Activated CD4-positive, alpha-beta T cell treated with anti-CD3 and anti-CD28 coated beads, Interleukin-2, amount 10 ng/mL, durations not matched to agents 7 days and 5 days (primary cell): ENCODE measurements around the gene RAD23A. TPM values are rescaled to one million over a fixed set of nuclear protein-coding genes. Genes with fewer than 3 reads are reported as not detected.

Experiments
- CTCF ChIA-PET: fragments of 350-600 bp; sonication (Branson Sonifier 250); formaldehyde crosslinking; loops from one replicate; lab custom pipeline; 2021; ENCODE audit warnings: antibody characterized with exemption; lab: Charles Lee
- POLR2A ChIA-PET: fragments of 350-600 bp; sonication (Branson Sonifier 250); formaldehyde crosslinking; loops from one replicate; lab custom pipeline; 2021; ENCODE audit warnings: antibody characterized with exemption; lab: Charles Lee
- DNase-seq: peaks from one replicate; pipeline ENCODE4 v3.0.0-alpha.2; 2020
- H3K27ac Mint-ChIP-seq: one replicate; pipeline ENCODE4 v1.8.0; 2021; ENCODE audit warnings: mild to moderate bottlenecking, moderate library complexity, mixed read lengths
- H3K27me3 Mint-ChIP-seq: one replicate; pipeline ENCODE4 v1.8.0; 2021; ENCODE audit warnings: mixed read lengths
- H3K36me3 Mint-ChIP-seq: one replicate; pipeline ENCODE4 v1.8.0; 2021; ENCODE audit warnings: low read depth, mixed read lengths
- H3K4me1 Mint-ChIP-seq: one replicate; pipeline ENCODE4 v1.8.0; 2021; ENCODE audit warnings: mixed read lengths
- H3K4me3 Mint-ChIP-seq: one replicate; pipeline ENCODE4 v1.8.0; 2021; ENCODE audit warnings: mild to moderate bottlenecking, moderate library complexity, mixed read lengths
- H3K9me3 Mint-ChIP-seq: one replicate; pipeline ENCODE4 v1.8.0; 2021; ENCODE audit warnings: mixed read lengths
- total RNA-seq, 2 experiments: library from RNA; stranded (reverse); gene quantifications; one replicate each; pipeline ENCODE4 v1.2.3, GENCODE V29; 2021

RAD23A gene
- total RNA-seq, 2 experiments from 2014 or later = 120 to 131 TPM

DNA sequence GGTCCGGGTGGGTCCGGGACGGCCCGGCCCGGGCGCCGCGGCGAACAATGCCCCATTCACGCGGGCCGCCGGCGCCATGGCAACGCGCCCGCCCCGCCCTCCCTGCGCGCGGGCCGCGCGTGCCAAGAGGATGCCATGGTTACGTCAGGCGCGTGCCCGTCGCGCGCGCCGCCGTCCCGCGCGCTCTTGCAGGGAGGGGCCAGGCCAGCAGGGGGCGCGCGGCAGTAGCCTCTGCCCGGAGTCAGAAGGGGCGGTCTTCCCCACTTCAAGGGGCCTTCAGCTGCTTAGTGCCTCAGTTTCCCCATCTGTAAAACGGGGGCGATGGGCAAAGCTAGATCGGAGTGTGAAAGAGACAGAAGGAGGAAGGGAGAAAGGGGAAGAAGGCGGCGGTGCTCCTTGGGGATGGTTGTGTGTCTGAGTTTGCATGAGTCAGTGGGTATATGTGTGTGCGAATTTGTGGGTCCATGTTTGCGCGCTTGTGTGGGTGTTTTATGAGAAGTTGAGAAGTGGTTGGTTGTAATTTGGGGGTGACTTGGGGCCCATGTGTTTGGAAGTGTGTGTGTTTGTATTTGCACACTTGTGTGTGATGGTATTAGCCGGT, 38.0 kb downstream of the RAD23A start:
- Mint-ChIP-seq H3K27ac (no peak overlapping the region), H3K4me1 (no peaks in the 10 kb centered on the region), H3K4me3 (no peak overlapping the region), H3K27me3 (no peaks in the 10 kb centered on the region), H3K36me3 (no peaks in the 10 kb centered on the region), H3K9me3 (no peaks in the 10 kb centered on the region)
- ChIA-PET CTCF (interaction anchor here (0.5 to 10.8 kb wide), 5 partner anchors 17 to 166 kb away, joined by 3 to 98 read pairs (median 3); partner anchors contain the start of gene DAND5), POLR2A (interaction anchor here (0.5 kb wide), 1 partner anchor 12 kb away, joined by 4 read pairs; no protein-coding TSS in a partner anchor)
- DNase-seq = peak; percentile 73

DNA sequence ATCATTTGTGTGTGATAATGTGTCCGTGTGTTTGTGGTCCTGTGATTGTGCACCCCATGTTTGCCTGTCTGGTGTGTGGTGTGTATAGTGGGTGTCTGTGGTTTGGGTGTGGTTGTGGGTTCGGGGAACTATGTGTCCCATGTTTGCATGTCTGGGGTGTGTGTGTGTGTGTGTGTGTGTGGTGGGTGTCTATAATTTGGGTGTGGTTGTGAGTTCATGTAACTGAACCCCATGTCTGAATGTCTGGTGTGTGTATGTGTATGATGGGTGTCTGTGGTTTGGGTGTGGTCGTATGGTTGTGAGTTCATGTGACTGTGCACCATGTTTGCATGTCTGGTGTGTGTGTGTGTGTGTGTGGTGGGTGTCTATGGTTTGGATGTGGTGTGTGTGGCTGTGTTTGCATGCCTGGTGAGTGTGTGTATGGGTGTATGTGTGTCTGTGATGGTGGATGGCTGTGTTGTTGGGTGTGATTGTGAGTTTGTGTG, 38.5 kb downstream of the RAD23A start:
- no peak for DNase-seq
- no peak overlapping the region for H3K27ac Mint-ChIP-seq
- ChIA-PET POLR2A (interaction anchor here (0.5 kb wide), 1 partner anchor 13 kb away, joined by 4 read pairs; no protein-coding TSS in a partner anchor), CTCF (interaction anchor here (0.5 to 10.8 kb wide), 4 partner anchors 18 to 166 kb away, joined by 3 to 98 read pairs (median 10); partner anchors contain the start of gene DAND5)
- H3K4me1 Mint-ChIP-seq = no peaks in the 10 kb centered on the region
- H3K4me3 Mint-ChIP-seq = no peak overlapping the region
- H3K27me3 Mint-ChIP-seq = no peaks in the 10 kb centered on the region
- no peaks in the 10 kb centered on the region for H3K9me3 Mint-ChIP-seq
- no peaks in the 10 kb centered on the region for H3K36me3 Mint-ChIP-seq

DNA sequence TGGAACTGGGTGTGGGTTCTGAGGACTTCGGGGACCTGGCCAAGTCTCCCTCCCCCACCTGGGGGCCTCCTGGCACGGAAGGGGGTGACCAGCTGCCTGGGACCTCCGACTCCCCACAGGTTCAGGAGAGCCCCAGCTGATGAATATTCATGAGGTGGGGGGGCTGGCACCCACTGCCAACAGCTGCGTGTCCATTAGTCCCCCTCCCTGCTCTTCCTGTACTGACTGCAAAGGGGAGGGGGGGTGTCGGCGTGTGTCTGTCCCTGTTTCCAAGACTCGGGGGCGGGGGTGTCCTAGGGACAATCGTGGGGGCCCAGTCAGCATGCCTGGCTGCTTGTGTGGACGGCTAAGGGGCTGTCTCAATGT, 39.0 kb downstream of the RAD23A start:
- CTCF ChIA-PET = interaction anchor here (0.9 to 2.1 kb wide), 3 partner anchors 9 to 95 kb away, joined by 3 to 10 read pairs (median 4); no protein-coding TSS in a partner anchor
- no peaks in the 10 kb centered on the region for H3K9me3 Mint-ChIP-seq
- no peak overlapping the region for H3K4me3 Mint-ChIP-seq
- DNase-seq = no peak
- no peak overlapping the region for H3K27ac Mint-ChIP-seq
- POLR2A ChIA-PET = no interaction called here
- no peaks in the 10 kb centered on the region for H3K27me3 Mint-ChIP-seq
- H3K36me3 Mint-ChIP-seq = no peaks in the 10 kb centered on the region
- H3K4me1 Mint-ChIP-seq = no peaks in the 10 kb centered on the region

DNA sequence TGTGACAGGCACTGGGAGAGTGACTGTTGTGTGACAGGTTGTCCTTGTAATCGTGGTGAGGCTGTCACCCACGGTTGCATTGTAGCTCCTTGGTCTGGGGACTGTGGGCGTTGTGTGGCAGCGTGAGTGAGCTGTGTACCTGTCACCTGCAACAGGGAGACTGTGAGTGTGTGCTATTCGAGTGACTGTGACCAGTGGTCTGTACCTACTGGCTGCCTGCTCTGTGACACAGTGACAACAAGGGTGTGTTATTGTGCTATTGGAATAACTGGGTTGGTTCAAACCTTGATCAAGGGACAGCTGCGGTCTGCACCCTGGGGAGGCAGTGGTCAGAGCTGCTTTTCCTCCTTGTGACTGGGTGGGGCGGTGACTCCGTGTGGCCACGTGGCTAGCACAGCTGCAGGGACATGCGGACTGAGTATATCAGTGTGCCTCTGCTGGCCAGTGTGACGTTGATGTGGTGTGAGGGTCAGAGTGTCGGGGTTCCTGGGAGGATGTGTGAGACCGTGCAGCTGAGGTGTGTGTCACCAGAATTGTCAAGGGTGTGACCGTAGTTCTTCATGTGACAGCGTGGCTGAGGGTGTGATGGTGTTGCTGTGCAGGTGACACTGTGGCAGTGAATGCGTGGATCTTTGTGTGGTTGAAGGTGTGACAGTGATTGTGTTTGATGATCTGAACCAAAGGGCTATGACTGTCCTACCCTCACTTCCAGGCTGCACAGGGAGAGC, 39.6 kb downstream of the RAD23A start:
- Mint-ChIP-seq H3K4me1 (no peaks in the 10 kb centered on the region), H3K36me3 (no peaks in the 10 kb centered on the region), H3K27ac (no peak overlapping the region), H3K9me3 (no peaks in the 10 kb centered on the region), H3K4me3 (no peak overlapping the region), H3K27me3 (no peaks in the 10 kb centered on the region)
- ChIA-PET CTCF (interaction anchor here (0.9 to 2.1 kb wide), 3 partner anchors 9 to 94 kb away, joined by 3 to 10 read pairs (median 4); no protein-coding TSS in a partner anchor), POLR2A (no interaction called here)
- DNase-seq = no peak

DNA sequence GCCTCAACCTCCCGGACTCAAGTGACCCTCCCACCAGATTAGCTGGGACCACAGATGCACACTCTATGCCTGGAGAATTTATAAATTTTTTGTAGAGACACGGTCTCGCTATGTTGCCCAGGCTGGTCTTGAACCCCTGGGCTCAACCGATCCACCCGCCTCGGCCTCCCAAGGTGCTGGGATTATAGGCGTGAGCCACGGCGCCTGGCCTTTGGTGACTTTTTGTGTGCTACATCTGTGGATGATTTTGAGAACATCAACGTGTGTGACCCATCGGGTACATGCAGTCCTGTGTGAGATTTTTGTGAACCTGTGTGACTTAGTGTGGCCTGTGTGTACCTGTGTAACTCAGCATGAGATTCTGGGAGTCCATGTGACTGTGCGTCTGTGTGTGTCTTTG, 41.1 kb downstream of the RAD23A start:
- Mint-ChIP-seq H3K27ac (no peak overlapping the region), H3K27me3 (no peaks in the 10 kb centered on the region), H3K4me3 (no peak overlapping the region), H3K4me1 (no peaks in the 10 kb centered on the region), H3K9me3 (no peaks in the 10 kb centered on the region), H3K36me3 (no peaks in the 10 kb centered on the region)
- ChIA-PET POLR2A (no interaction called here), CTCF (interaction anchor here (2.1 kb wide), 1 partner anchor 74 kb away, joined by 10 read pairs; no protein-coding TSS in a partner anchor)
- DNase-seq = no peak

DNA sequence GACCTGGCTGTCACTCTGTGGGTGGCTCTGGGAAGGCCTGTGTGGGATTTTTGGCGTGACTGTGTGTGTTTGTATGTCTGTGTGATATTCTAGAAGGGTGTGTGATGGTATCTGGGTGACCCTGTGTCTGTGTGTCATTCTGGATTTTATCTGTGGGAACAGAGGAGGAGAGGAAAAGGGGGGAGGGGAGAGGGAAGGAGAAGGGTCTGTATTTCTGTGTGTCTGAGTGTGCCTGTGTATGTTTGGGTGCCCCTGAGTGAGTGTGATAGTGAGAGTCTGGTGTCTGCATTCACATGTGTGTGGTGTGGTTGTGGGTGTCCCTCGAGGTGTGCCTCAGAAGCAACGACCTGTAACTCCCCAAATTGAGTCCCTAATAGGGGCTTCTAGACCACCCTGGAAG, 41.5 kb downstream of the RAD23A start:
- no peak overlapping the region for H3K4me3 Mint-ChIP-seq
- POLR2A ChIA-PET = no interaction called here
- no peaks in the 10 kb centered on the region for H3K36me3 Mint-ChIP-seq
- no peak for DNase-seq
- no peaks in the 10 kb centered on the region for H3K4me1 Mint-ChIP-seq
- CTCF ChIA-PET = no interaction called here
- no peak overlapping the region for H3K27ac Mint-ChIP-seq
- H3K27me3 Mint-ChIP-seq = no peaks in the 10 kb centered on the region
- H3K9me3 Mint-ChIP-seq = no peaks in the 10 kb centered on the region

DNA sequence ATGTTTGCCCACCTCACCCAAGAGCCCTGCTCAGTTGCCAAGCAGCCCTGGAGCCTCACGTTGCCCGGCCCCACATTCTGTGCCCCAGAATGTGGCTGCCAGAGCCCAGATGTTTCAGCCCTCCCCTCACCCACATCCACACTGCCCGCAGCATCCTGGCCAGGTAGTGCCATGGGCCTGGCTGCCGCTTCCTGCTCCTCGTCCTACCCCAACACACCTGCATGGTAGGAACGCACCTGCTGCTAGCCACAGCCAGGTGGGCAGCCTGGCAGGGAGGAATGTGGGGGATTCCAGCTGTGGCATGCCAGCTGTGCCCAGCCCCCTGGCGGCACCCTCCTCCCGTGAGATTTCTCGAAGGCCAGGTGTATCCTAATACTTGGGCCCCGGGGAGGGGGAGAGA, 42.1 kb downstream of the RAD23A start:
- CTCF ChIA-PET = no interaction called here
- H3K27ac Mint-ChIP-seq = no peak overlapping the region
- no peak for DNase-seq
- no peaks in the 10 kb centered on the region for H3K4me1 Mint-ChIP-seq
- H3K27me3 Mint-ChIP-seq = no peaks in the 10 kb centered on the region
- no peaks in the 10 kb centered on the region for H3K36me3 Mint-ChIP-seq
- H3K4me3 Mint-ChIP-seq = no peak overlapping the region
- H3K9me3 Mint-ChIP-seq = no peaks in the 10 kb centered on the region
- POLR2A ChIA-PET = no interaction called here

DNA sequence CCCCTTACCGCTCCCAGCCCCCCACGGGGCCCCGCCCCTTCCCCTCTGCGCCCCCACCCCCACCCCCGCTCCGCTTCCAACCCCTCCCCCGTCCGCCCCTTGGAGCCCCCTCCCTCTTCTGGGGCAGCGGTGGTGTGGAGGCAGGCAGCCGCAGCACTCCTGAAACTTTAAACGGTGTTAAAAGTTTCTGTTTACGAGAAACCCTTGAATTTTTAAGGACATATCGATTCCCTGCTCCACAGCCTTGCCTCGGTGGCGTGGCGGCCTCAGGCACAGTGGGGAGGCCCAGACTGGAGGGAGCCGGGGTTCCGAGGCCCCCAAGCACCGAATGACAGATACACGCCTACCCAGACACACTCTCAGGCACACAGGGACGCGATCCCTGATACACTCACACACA, 44.8 kb downstream of the RAD23A start:
- no peak for DNase-seq
- CTCF ChIA-PET = no interaction called here
- Mint-ChIP-seq H3K4me3 (no peak overlapping the region), H3K4me1 (peaks cover 7% of the 10 kb centered on the region), H3K27me3 (peaks cover 16% of the 10 kb centered on the region), H3K9me3 (no peaks in the 10 kb centered on the region), H3K36me3 (peaks cover 3% of the 10 kb centered on the region), H3K27ac (no peak overlapping the region)
- POLR2A ChIA-PET = no interaction called here

DNA sequence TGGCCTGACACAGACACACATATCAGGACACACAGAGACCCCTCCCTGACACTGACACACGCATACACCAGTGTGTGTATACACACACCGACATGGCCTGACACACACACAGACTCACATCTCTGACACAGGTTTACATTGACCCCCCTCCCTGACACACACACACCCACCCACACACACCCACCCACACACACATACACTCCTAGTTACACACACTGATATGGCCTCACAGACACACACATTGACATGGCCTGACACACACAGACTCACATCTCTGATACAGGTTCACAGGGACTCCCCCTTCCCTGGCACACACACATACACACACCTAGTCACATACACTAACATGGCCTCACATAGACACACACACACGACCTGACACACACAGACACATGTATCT, 45.2 kb downstream of the RAD23A start:
- peaks cover 3% of the 10 kb centered on the region for H3K36me3 Mint-ChIP-seq

DNA sequence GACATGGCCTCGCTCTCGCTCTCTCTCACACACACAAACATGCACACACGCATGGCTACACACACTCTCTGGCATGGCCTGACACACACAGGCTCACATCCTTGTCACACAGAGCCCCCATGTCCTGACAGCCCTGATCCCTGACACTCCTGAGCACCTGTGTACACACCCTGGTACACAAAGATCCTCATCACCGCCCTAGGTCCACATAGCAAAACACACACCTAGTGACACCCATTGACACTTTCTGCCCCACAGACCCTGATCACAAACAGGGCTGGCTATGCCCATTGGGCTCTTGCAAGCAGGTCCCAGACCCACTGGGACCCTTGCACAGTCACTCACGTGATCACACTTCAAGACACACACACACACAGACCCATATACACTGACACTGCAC, 45.6 kb downstream of the RAD23A start:
- ChIA-PET POLR2A (no interaction called here), CTCF (no interaction called here)
- Mint-ChIP-seq H3K27me3 (peaks cover 20% of the 10 kb centered on the region), H3K4me1 (peaks cover 7% of the 10 kb centered on the region), H3K36me3 (peaks cover 3% of the 10 kb centered on the region), H3K27ac (no peak overlapping the region), H3K4me3 (no peak overlapping the region), H3K9me3 (no peaks in the 10 kb centered on the region)
- DNase-seq = no peak

More for the DNA sequence above, 45.2 kb downstream of the RAD23A start:
- DNase-seq = no peak
- ChIA-PET POLR2A (no interaction called here), CTCF (no interaction called here)
- H3K27ac Mint-ChIP-seq = no peak overlapping the region
- peaks cover 7% of the 10 kb centered on the region for H3K4me1 Mint-ChIP-seq
- H3K27me3 Mint-ChIP-seq = peaks cover 17% of the 10 kb centered on the region
- H3K9me3 Mint-ChIP-seq = no peaks in the 10 kb centered on the region
- H3K4me3 Mint-ChIP-seq = no peak overlapping the region

DNA sequence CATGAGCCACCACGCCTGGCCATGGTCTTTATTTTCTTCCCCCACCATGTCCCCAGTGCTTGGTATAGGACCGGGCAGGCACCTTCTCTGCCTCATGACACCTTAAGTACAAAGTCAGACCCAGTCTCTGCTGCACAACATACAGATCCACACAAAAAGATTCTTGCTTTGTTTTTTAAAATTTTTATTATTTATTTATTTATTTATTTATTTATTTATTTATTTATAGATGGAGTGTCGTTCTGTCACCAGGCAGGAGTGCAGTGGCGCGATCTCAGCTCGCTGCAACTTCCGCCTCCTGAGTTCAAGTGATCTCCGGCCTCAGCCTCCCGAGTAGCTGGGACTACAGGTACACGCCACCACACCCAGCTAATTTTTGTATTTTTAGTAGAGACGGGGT, 47.1 kb downstream of the RAD23A start:
- Mint-ChIP-seq H3K27ac (no peak overlapping the region), H3K4me1 (peaks cover 7% of the 10 kb centered on the region), H3K9me3 (no peaks in the 10 kb centered on the region), H3K27me3 (peaks cover 25% of the 10 kb centered on the region), H3K4me3 (no peak overlapping the region), H3K36me3 (peaks cover 3% of the 10 kb centered on the region)
- POLR2A ChIA-PET = no interaction called here
- CTCF ChIA-PET = interaction anchor here (1.5 kb wide), 1 partner anchor 27 kb away, joined by 6 read pairs; no protein-coding TSS in a partner anchor
- no peak for DNase-seq

DNA sequence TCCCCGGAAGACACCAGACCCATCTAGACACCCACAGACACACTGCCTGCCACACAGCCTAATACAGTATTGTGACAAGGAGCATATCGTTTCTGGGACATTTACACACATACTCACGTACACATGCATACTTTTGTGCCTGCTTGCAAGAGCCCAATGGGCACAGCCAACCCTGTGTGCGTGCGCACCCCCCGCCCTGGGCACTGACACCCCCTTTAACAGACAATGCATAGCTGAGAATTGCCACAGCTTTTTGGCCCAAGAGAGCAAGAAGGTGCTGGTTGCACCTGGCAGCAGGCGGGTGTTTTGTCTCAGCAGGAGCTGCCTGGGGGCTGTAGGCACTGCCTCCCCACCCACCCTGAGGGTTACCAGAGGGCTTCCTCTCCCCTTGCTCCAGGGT, 47.9 kb downstream of the RAD23A start:
- Mint-ChIP-seq H3K36me3 (peaks cover 3% of the 10 kb centered on the region), H3K27me3 (peaks cover 28% of the 10 kb centered on the region), H3K4me1 (peaks cover 7% of the 10 kb centered on the region), H3K9me3 (no peaks in the 10 kb centered on the region), H3K27ac (no peak overlapping the region), H3K4me3 (no peak overlapping the region)
- ChIA-PET CTCF (interaction anchor here (1.5 to 1.9 kb wide), 2 partner anchors 8 to 28 kb away, joined by 4 to 6 read pairs; no protein-coding TSS in a partner anchor), POLR2A (no interaction called here)
- no peak for DNase-seq
